Measurements from ENCODE around the gene FER1L5.

FER1L5 gene

DNA sequence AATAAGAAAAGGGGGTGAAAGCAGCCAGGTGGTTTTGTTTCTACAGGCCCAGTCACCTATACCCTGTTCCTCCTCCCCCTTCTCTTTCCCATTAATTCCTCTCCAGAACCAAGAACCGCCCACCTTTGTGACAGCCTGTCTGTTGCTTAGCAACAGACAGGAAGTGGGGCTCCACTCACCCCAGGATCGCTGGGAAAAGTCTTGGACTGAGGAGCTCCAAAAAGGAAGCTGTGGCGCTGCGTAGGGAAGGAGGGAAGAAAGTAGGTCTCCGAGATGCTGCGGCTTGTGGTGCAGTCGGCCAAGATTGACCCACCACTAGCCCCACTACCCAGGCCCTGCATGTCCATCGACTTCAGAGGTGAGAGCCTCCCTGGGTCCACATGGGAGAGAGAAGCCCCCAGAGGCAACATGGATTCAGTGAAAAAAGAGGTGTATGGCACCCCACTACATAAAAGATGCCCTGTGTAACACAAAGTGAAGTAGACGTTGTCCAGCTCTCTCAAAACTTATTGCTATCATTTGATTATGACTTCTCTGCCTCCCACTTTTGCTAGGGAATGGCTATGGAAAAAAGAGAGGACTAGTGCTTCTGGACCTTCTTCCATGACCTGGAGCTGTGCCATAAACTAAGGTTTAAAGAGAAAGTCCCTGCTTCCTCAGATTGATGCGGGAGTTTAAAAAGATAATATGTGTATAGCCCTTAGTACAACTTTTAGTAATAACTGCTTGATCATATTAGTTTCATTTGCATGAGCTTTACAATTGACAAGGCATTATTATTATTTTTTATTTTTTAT lies at the start of gene FER1L5:
Gene FER1L5 (plus strand): TSS at position 201 of the 797 bp plus-strand sequence. CDS start 73 bp downstream, at position 274.
- DNase-seq (ENCODE audit: low spot score) = no peak

DNA sequence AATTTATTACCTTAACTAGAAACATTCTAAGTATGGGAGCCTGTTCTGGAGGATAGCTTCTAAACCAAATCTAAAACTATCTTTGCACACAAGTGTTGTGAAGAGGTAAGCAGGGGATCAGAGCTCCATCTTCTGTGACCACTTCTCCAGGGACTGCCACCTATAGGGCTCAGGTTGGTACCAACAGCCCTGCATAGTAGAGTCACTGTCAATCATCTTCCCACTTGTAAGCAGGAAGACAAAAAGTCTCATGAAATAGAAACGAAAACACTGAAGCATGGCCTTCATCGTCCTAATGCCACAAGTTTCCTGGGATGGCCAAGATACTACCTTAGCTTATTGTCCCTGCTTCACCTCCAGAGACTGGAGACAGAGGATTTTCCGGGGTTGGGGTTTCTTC lies 48.3 kb upstream of the FER1L5 start:
- no peak for DNase-seq (ENCODE audit: low spot score)

DNA sequence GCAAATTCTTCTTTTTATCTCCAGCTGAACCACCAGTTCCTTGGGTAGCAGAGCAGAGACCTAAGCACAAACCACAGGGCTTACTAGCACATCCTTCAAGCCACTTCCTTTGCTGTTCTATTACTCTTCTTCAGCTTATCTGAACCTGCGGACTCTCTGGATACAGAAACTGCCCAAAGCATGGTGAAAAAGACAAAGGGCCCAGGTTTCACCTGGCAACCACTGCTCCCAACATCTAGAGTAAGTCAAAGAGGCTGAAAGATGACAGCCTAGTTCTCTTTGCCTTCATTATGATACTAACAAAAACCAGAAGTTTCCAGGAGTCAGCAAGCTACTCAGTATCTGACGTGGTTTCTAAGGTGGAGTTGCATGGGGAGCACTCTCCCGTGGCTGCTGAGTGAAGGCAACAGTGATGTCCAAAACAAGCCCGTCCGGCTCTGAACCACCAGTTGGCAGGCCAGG lies 47.8 kb upstream of the FER1L5 start:
- no peak for DNase-seq (ENCODE audit: low spot score)

DNA sequence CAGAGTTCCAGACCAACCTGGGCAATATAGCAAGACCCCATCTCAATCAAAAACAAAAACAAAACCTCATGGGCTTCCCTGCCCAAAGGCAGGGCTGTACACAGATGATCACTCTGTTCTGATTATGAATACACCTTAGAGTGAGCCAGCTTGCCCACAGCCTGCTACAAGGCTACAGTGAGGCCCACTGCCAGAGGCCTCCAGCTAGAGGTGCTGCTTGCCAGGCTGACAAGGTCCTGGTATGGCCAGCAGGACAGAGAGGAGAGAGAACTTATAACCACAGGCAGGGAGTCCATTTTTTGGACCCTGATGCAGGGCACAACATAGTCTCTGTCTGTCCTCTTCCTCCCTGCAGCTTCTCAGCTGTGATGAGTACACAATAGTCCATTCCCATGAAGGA lies 46.0 kb upstream of the FER1L5 start:
- no peak for DNase-seq (ENCODE audit: low spot score)

DNA sequence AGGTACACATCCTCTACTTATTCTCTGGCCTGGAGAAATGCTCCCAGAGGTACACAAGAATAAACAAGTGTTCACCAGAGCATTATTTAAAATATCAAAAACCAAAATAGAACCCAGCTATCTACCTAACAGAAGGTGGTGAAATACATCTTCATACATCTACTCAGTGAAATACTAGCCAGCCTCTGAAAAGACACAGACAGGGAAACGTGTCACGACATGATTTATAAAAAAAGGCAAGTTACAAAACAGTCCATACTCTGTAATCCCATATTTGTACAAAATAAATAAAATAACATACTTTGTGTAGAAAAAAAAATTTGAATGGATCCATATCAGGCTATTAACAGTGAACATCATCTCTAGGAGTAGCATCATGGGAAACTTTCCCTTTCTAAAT lies 42.6 kb upstream of the FER1L5 start:
- DNase-seq (ENCODE audit: low spot score) = no peak

DNA sequence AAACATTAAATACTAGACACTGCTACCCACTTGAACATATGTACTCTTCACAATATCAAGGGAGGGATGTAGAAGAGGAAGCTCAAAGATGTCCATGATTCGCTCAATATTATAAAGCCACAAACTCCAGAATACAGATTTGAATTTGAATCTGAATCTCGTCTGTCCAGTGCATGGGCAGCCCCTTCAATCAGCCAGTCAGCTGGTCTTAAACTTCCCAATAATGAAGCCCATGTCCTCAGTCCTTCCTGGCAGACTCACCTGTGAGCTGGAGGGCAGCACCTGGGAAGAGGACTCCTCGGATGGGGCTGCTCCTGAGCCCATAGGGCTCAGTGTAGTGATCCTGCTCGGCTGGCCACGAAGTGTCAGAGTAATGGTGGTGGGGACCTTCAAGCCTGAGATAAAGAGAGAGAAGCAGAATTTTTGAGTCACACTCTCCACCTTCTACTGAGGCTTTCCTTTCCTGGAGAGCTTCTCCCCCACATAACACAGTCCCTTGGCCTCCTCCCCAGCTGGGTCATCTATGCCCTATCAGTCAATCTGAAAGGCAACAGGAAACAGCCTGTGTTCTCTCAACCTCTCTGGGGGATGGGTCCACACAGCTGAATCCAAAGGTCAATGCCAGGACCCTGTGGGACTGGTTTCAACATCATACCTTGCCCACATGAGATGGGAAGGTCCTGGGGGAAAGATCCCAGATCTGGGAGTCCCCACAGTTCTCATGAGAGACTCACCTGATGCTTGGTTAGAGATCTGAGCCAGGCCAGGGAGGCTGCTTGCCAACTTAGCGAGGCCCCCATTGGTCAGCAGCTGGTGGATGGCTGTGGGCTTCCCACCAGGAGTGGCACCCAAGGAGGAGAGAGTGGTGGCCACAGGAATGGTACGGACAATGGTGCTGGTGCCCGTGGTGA lies 40.9 kb upstream of the FER1L5 start:
- no peak for DNase-seq (ENCODE audit: low spot score)

DNA sequence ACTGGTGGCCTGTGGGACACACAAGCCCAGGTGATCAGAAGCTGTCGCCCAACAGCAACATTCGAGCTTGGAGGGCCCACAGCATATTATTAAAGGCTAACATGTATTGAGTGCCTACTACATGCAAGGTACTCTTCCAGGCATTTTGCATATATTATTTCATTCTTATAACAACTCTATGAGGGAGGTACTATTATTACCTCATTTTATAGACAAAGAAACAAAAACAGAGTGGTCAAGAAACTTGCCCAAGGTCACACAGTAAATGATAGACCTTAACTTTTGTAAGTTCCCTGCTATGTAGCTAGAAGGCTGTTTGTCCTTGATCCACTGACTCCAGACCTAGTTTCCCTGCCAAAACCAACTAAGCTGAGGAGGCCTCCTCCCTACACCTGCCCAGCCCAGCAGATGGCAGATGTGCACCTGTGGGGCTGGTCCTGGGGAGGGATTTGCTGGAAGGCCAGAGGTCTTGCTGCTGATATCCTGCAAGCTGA lies 40.2 kb upstream of the FER1L5 start:
- no peak for DNase-seq (ENCODE audit: low spot score)

DNA sequence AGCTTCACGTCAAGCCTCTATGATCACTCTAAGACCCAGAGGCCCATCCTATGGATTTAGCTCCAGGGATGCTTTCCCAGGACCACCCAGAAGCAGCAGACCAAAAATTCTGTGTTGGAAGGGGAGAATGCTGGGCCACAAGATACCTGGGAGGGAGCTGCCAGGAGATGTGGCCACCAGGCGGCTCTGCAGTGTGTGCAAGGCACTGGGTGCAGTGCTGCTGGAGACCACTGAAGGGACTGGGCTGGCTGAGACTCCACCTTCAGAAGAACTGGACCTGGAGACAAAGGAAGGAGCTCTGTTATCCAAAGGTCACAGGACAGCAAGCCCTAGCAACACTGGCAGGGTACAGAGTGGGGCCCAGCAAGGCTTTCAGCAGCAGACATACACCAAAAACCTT lies 38.5 kb upstream of the FER1L5 start:
- DNase-seq (ENCODE audit: low spot score) = peak; percentile 18

DNA sequence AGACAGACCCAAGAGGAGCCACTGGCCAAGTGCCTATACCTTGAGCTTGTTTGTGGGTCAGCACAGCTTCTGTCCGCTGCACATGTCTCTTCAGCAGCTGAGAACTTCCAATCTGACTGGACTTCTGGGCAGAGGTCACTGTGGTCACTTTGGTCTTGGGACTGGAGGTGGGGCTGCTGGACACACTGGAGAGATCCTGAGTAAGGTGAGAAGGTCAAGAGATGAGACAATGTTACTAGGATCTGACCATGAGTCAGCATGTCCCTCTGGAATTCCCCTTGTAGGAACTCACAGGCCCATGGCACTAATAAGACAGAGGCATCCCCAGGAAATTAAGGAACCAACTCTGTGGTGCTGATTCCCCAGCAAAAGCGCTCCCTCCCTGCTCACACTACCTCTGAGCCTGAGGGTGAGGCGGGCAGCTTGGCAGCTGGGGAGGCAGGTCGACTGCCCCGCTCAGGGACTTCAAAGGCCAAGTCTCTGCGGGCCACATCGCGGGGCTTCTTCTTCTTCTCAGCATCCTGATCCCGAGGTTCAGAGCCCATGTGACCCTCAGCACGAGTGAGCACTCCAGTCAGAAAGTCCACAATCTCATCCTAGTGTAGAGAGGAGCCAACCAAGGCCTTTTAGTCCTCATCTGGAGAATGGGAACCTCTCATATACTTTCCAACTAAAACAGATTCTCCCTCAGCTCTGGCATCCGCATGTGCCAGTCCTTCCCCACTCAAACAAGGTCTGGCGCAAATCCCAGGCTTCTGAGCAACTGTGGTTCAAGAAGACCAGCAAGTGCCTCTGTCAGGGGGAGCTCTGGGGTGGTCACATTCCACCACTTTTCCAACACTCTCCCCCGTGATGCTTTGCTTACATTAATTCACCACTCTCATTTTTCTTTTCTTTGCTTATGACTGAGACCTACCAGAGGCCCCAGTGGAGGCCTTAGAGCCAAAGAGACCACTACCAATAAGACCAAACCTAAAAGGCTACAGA lies 33.8 kb upstream of the FER1L5 start:
- no peak for DNase-seq (ENCODE audit: low spot score)

DNA sequence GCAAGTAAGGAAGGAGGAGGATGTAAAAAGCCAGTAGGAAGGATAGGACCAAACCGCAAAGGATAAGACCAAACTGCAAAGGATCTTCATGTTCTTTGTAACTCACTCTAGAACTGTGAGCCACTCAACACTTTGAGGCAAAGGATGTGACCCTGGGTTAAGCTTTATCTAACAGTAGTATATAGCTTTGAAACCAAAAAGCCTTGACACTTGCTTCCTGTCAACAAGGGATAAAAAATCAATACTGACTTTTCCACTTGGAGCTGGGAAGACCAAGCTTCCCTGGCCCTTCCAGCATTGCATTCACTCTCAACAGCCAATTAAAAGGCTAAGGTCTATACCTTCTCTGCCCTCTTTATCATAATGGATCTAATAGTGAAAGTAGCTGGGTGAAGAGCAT lies 26.4 kb upstream of the FER1L5 start:
- DNase-seq (ENCODE audit: low spot score) = no peak

DNA sequence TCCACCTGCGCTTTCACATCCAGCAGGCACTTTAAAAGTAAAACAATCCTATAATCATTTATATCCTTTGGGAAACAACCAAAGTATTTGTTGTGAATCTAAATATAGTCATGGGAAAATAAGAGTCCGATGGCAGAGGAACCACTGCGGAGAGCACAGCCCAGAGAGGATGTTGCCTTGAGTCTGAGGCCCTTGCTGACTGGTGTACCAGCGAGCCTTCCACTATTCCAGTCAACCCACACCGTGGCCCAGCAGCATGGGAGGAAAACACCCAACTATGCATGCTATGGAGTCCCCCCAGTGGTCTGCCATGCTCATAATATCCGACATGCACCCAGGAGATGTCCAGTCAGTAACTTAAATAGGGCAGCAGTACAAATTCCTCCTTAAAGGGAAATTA lies 26.0 kb upstream of the FER1L5 start:
- no peak for DNase-seq (ENCODE audit: low spot score)

DNA sequence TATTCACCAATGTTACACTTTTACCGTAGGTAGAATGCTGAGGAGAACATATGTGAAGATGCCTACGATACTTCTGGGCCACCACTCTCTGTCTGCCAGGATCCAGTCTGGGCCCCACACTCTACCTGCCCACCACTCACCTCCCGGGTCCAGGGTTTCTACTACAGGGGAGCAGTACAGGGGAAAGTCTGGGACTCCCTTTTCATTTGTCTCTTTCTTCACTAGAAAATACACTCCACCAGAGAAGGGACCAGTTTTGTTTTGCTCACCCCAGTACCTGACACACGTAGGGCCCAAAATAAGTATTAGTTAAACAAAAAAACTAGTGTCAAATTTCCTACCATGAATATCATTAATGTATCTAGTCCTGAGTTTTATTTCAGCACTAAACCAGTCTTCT lies 25.6 kb upstream of the FER1L5 start:
- no peak for DNase-seq (ENCODE audit: low spot score)

DNA sequence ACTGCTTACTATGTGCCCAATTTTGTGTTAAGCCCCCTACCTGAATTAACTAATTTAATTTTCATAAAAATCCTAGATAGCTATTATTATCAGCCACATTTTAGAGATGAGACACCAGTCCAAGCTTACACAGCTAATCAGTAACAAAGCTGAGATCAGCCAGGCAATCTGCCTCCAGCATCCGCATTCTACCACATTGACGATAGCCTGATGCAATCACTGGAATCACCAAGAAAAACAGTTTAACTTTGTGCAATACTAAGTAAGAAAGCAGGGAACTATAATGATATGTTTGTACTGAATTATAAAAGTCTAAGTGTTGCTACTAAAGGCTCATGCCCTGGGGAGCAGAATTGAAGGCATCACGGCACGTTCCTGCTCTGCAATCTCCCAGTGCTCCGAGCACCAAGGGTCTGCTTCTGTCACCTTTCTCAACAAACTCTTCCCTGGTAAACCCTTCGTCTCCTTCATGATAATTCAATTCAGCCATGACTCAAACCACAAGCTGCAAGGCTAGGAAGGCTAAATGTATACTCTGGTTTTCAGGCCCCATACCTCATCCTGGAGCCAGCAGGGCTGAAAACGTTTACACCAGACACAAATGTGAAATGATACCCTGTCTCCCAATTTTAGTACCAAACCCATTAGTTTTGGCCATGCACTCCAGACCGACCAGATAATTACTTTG lies 23.8 kb upstream of the FER1L5 start:
- no peak for DNase-seq (ENCODE audit: low spot score)

DNA sequence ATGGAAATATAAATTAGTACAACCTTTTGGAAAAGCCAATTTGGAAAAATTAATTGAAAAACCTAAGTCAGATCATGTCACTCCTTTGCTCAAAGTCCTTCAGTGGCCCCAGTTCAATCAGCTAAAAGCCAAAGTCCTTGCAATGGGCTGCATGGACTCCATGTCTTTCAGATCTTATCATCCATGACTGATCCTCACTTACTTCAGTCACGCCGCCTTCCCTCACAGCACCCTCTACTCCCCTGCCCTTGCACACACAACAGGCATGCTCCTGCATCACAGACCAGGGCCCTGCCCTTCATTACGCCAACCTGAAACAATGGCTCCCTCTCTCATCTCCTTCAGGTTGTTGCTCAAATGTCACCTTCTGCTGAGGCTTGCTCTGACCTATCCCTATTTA lies 20.0 kb upstream of the FER1L5 start:
- DNase-seq (ENCODE audit: low spot score) = no peak

DNA sequence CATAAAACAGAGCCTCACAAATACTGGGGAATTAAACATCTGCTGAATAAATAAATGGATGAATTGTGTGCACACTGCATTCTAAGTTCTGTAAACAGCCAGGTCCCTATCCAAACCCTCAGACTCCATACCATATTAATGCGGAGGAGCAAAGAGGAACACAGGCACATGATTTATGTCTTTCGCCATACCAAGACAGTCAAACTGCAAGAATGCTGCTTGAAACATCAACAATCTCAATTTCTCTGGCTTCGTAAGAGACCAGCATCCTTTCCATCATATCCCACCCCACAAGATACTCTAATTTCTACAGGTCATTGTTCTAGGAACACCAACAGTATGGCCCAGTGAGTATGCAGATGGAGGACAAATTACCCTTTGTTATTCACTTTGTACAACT lies 19.4 kb upstream of the FER1L5 start:
- no peak for DNase-seq (ENCODE audit: low spot score)

DNA sequence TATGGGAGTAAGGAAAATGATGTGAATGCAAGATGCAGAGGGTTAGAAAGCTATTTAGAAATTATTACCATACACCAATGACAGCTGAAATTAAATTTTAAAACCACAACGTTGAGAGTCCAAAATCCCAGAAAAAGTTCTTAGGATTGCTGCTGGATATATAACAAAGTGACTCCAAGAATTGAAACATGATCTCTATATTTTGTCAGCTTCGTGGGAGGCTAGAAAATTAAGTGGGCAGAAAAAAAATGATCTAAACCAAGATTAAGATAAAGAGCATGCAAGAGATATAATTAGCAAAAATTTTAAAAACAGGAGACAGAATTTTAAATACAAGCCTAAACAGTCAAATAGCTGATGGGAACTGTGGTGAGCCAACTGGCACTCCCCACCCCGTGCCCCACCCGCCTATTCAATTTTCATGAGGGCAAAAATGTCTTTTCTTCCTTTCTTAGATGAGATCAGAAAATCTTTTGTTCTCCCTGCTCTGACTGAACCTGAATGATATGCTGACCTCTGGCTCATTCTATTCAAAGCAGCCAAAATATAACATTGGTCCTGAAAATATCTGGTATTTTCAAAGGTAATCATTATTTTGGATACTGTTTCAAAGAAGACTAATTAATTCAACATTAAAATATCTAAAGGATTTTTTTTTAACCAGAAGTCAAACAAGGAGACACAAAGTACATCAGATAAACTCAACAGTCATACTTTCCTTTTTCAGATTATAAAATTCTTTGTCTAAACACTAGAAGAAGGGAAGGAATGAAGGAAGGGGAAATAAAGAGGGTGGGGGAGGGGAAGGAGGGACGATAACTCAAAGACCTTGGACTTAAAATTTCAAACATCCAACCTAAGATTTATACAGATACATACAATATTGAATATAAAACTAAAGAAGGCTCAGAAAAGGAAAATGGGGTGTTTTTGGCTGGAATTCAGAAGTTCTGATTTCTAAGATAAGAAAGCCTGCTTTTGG lies 16.7 kb upstream of the FER1L5 start:
- no peak for DNase-seq (ENCODE audit: low spot score)

DNA sequence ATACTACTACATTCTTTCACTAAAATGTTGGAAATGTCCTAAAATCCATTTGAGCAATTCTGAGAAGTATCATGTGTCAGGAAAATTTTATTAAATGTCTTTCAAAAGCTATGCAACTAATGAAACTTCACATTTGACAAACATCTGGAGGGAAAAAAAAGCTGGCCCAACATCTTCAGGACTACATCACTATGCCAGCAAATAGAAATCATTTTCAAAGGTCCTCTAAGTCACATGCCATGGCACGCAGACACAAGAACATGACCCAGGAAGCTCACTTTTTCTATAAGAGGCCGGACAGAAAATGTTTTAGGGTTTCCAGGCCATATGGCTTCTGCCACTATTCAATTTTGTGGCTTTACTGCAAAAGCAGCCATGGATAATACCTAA lies 16.0 kb upstream of the FER1L5 start:
- no peak for DNase-seq (ENCODE audit: low spot score)

DNA sequence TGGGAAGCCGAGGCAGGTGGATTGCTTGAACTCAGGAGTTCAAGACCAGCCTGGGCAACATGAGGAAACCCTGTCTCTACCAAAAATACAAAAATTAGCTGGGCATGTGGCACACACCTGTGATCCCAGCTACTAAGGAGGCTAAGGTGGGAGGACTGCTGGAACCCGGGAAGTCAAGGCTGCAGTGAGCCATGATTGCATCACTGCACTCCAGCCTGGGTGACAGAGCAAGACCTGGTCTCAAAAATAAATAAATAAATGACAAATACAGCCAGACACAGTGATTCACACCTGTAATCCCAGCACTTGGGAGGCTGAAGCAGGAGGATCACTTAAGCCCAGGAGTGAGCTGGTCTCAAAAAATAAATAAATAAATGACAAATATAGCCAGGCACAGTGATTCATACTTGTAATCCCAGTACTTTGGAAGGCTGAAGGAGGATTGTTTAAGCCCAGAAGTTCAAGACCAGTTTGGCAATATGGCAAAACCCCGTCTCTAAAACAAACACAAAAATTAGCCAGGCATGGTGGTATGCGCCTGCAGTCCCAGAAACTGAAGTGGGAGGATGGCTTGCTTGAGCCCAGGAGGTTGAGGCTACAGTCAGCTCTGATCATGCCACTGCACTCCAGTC lies 10.6 kb upstream of the FER1L5 start:
- DNase-seq (ENCODE audit: low spot score) = no peak

DNA sequence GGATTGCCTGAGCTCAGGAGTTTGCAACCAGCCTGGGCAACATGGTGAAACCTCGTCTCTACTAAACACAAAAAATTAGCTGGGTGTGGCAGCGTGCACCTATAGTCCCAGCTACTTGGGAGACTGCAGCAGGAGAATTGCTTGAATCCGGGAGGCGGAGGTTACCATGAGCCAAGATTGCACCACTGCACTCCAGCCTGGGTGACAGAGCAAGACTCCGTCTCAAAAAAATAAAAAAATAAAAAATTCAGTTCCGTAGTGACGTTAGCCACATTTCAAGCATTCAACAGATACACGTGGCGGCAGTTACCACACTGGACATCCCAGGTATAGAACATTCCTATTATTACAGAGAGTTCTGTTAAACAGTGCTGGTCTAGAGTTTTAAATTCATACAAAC lies 8.9 kb upstream of the FER1L5 start:
- DNase-seq (ENCODE audit: low spot score) = no peak
